ENCODE results near the gene CACHD1.

GRCh38 chr1:64564891-64565290, 95.0 kb downstream of the CACHD1 start:
- TF ChIP-seq, protein P1, sequence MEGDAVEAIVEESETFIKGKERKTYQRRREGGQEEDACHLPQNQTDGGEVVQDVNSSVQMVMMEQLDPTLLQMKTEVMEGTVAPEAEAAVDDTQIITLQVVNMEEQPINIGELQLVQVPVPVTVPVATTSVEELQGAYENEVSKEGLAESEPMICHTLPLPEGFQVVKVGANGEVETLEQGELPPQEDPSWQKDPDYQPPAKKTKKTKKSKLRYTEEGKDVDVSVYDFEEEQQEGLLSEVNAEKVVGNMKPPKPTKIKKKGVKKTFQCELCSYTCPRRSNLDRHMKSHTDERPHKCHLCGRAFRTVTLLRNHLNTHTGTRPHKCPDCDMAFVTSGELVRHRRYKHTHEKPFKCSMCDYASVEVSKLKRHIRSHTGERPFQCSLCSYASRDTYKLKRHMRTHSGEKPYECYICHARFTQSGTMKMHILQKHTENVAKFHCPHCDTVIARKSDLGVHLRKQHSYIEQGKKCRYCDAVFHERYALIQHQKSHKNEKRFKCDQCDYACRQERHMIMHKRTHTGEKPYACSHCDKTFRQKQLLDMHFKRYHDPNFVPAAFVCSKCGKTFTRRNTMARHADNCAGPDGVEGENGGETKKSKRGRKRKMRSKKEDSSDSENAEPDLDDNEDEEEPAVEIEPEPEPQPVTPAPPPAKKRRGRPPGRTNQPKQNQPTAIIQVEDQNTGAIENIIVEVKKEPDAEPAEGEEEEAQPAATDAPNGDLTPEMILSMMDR (IDR thresholded peaks at IDR 0.05 in 2 of 3, conservative IDR thresholded peaks at IDR 0.05 in 1 of 3; ENCODE audit: borderline replicate concordance in 1 of 3, insufficient read depth in 1 of 3, low read depth in 2 of 3, low read length in 2 of 3): no peak
- no peak for TF ChIP-seq ZFX (IDR thresholded peaks at IDR 0.05)
- TF ChIP-seq POLR2AphosphoS5 (IDR thresholded peaks at IDR 0.05; ENCODE audit: low read depth, low read length): no peak
- no peak for TF ChIP-seq ELF1 (IDR thresholded peaks at IDR 0.05; ENCODE audit: borderline replicate concordance, low read depth)
- TF ChIP-seq POLR2A (IDR thresholded peaks at IDR 0.05; ENCODE audit: borderline replicate concordance, extremely low read depth, insufficient read depth, insufficient read length): no peak
- TF ChIP-seq, protein P2, sequence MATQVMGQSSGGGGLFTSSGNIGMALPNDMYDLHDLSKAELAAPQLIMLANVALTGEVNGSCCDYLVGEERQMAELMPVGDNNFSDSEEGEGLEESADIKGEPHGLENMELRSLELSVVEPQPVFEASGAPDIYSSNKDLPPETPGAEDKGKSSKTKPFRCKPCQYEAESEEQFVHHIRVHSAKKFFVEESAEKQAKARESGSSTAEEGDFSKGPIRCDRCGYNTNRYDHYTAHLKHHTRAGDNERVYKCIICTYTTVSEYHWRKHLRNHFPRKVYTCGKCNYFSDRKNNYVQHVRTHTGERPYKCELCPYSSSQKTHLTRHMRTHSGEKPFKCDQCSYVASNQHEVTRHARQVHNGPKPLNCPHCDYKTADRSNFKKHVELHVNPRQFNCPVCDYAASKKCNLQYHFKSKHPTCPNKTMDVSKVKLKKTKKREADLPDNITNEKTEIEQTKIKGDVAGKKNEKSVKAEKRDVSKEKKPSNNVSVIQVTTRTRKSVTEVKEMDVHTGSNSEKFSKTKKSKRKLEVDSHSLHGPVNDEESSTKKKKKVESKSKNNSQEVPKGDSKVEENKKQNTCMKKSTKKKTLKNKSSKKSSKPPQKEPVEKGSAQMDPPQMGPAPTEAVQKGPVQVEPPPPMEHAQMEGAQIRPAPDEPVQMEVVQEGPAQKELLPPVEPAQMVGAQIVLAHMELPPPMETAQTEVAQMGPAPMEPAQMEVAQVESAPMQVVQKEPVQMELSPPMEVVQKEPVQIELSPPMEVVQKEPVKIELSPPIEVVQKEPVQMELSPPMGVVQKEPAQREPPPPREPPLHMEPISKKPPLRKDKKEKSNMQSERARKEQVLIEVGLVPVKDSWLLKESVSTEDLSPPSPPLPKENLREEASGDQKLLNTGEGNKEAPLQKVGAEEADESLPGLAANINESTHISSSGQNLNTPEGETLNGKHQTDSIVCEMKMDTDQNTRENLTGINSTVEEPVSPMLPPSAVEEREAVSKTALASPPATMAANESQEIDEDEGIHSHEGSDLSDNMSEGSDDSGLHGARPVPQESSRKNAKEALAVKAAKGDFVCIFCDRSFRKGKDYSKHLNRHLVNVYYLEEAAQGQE (IDR thresholded peaks at IDR 0.05; ENCODE audit: low read depth): no peak
- no peak for TF ChIP-seq EZH2 (IDR thresholded peaks at IDR 0.05)
- TF ChIP-seq ZBTB33 (IDR thresholded peaks at IDR 0.05; ENCODE audit: extremely low read depth, insufficient replicate concordance, low read length): no peak
- no peak for TF ChIP-seq SP1 (IDR thresholded peaks at IDR 0.05; ENCODE audit: low read depth)

Measured in HCT116 (cell line).